CD4-positive, alpha-beta T cell treated with Interleukin-4 for 1 hour (primary cell): ENCODE results near the gene OTC.

Experiments used
- DNase-seq, 2 donors: peaks; one replicate each; pipeline ENCODE4 v3.0.0-alpha.2; 2020 to 2022

Gene OTC

GRCh38 chrX:38357747-38358673 is 5.6 kb downstream of the OTC start:
- no peak for DNase-seq

GRCh38 chrX:38363046-38363445 is 10.6 kb downstream of the OTC start:
- no peak for DNase-seq

- DNase-seq, result no peak
Observed at GRCh38 chrX:38365954-38366353, 13.6 kb downstream of the OTC start.

GRCh38 chrX:38368774-38369173 is 16.4 kb downstream of the OTC start:
- DNase-seq, result no peak

GRCh38 chrX:38371641-38372040 is 19.2 kb downstream of the OTC start:
- no peak for DNase-seq

- no peak for DNase-seq
Observed at GRCh38 chrX:38374431-38374830, 22.0 kb downstream of the OTC start.

GRCh38 chrX:38375891-38376290 is 23.5 kb downstream of the OTC start:
- no peak for DNase-seq

- no peak for DNase-seq
Observed at GRCh38 chrX:38376747-38377146, 24.3 kb downstream of the OTC start.

- DNase-seq, result no peak
Observed at GRCh38 chrX:38379088-38379487, 26.7 kb downstream of the OTC start.

GRCh38 chrX:38382663-38383062 is 30.3 kb downstream of the OTC start:
- no peak for DNase-seq

- no peak for DNase-seq
Observed at GRCh38 chrX:38400389-38400910, 48.0 kb downstream of the OTC start.

- no peak for DNase-seq
Observed at GRCh38 chrX:38402118-38402517, 49.7 kb downstream of the OTC start.

- no peak for DNase-seq
Observed at GRCh38 chrX:38403834-38404233, 51.4 kb downstream of the OTC start.

- no peak for DNase-seq
Observed at GRCh38 chrX:38407126-38407525, 54.7 kb downstream of the OTC start.

GRCh38 chrX:38409289-38409688 is 56.9 kb downstream of the OTC start:
- no peak for DNase-seq

- DNase-seq, result no peak
Observed at GRCh38 chrX:38426785-38427184, 74.4 kb downstream of the OTC start.

- no peak for DNase-seq
Observed at GRCh38 chrX:38431525-38431924, 79.1 kb downstream of the OTC start.

GRCh38 chrX:38435130-38435529 is 82.7 kb downstream of the OTC start:
- DNase-seq, result no peak

GRCh38 chrX:38437093-38437492 is 84.7 kb downstream of the OTC start:
- DNase-seq, result no peak

GRCh38 chrX:38438321-38438720 is 85.9 kb downstream of the OTC start:
- no peak for DNase-seq

- DNase-seq, result no peak
Observed at GRCh38 chrX:38452603-38453002, 100.2 kb downstream of the OTC start.

- DNase-seq, result no peak
Observed at GRCh38 chrX:38458071-38458470, 105.7 kb downstream of the OTC start.

- no peak for DNase-seq
Observed at GRCh38 chrX:38462257-38462656, 109.9 kb downstream of the OTC start.

- no peak for DNase-seq
Observed at GRCh38 chrX:38465686-38466085, 113.3 kb downstream of the OTC start.
